ENCODE measurements around the gene OR56A3.

OR56A3 gene

DNA sequence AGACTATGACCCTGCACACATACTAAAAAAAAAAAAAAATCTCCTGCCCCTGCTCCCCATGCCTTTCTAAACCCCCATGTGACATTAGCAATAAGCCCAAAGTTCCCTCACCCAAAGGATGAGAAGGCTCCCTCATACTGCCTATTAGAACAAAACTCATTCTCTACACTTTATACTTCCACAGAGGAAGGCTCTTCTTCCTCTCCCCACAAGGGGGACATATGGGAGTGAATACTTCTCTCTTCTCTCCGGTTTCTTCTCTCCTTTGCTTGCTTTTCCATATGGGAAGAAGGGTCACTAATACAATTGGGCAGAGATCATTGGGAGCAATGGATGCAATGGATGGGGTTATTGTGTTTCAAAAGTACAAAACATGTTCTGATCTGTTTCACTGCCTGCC lies 41.4 kb downstream of the OR56A3 start:
- DNase-seq = no peak

DNA sequence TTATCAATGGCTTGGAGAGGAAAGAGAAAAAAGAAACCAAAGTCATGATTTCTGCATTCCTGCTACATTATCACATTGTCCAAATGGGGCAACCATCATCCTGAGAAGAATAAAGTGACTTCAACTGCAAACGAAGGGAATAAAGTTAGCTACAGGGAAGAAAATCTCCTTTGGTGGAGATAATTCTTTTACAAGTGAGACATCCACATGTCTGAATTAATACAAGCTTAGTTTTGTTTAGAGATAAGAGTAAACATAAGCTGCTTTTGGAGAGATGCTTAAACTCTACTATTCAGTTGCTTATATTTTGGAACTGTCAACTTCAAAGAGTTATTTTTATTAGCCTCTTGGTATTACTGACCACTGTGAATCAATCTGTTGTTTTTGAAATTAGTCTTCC lies 44.8 kb downstream of the OR56A3 start, which contains the start of gene OR52L1:
TSS of gene OR52L1 (minus strand) at position 101 of the 400 bp plus-strand sequence. CDS start at position 46, 55 bp downstream.
- no peak for DNase-seq

DNA sequence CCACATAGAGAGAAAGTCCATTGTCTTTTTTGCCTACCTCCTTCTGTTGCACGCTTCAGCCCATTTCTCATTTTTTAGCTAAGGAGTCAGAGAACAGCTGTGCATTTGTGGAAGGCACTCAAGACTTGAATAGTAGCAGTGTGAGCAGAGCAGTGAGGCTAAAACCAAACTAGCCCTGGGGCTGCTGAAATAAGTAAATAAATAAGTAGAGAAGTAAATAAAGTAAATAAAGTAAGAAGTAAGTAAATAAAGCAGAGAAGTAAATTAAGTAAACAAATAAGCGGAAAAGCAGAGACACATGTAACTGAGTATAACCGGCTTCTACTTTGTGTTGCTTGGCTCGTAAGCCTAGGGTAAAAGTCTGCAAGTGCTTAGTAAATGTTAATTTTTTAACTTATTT lies 47.2 kb downstream of the OR56A3 start:
- no peak for DNase-seq

DNA sequence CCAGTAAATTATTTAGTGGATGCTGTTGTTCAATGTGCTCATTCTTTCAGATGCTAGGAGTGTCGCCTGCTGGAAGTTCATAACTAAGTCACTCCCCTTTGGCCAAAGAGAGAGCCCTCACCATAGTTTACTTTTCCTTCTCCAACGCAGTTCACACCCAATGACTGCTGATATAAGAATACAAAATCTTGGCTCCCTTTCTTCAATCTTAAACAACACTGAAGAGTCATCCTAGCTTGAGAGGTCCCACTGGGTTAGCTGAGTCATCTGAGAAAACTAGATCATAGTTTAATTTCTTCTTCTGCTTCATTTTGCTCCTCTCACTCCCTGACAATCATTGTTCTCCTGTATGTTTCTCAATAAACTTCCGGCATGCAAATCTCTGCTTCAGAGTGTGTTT lies 50.1 kb downstream of the OR56A3 start:
- no peak for DNase-seq

DNA sequence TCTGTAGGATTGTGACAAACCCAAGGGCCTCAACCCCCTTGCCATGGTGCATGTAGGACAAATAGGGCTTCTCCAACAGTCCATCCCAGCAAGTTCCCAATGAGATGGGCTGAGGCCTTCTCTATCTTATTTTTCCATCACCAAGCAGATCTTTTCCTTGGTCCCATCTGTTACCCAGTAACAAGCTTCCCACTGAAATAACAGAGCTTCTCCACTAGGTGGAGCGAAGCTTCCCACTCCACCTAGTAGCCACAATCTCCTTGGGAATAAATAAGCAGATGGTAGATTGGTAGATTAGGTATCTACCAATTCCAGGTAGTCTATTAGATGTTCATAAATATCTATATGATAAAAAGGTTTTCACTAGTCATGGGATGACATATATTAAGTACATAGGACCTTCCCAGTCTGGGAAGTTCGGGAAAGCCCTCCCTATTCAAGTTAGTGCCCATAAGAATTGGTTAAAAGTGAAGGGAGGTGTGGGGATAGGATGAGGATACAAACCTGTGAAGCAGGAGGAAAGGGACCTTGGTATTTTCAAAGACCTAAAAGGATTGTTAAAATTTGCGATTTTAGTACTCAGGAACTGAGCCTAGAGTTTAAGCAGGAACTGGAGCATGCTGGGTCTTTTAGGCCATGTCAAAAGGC lies 50.7 kb downstream of the OR56A3 start:
- no peak for DNase-seq

DNA sequence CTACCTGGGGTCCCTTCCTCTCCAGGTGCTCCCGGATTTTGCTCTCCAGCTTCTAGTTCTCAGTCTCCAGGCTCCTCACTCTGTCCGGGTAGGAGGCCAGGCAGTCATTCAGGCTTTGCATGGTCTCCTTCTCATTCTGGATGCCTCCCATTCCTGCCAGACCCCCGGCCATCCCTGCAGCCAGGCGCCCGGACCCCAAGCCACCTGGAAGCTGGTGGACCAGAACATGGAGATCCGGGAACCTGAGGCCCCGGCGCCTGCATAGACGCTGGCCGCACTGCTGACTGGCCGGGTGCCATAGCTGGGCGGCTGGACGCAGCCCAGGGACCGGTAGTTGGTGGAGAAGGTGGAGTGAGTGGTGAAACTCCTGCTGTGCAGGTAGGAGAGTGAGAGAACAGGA lies 52.7 kb downstream of the OR56A3 start:
- no peak for DNase-seq
